ENCODE measurements around the gene SLX9.
"Not testable (repeated sequence)": the region's sequence is repeated elsewhere in the genome, so short reads cannot be mapped to it uniquely, and the experiment has no call there.

The SLX9 gene

GRCh38 chr21:45019887-45020537, 80.2 kb downstream of the SLX9 start:
- no peak for DNase-seq (ENCODE audit: extremely low spot score)
- CTCF ChIA-PET: no interaction called here
- POLR2A ChIA-PET: no interaction called here
- no peak for TF ChIP-seq HDGF (IDR thresholded peaks at IDR 0.05; ENCODE audit: borderline replicate concordance)
- TF ChIP-seq PKNOX1 (IDR thresholded peaks at IDR 0.05): no peak
- no peak for TF ChIP-seq FOXK2 (IDR thresholded peaks at IDR 0.05)
- TF ChIP-seq ELF4 (IDR thresholded peaks at IDR 0.05): no peak
- no peak for TF ChIP-seq FOXA1 (IDR thresholded peaks at IDR 0.05)
- no peak for TF ChIP-seq SUZ12 (IDR thresholded peaks at IDR 0.05)
- TF ChIP-seq ARNT (IDR thresholded peaks at IDR 0.05): no peak
- no peak for TF ChIP-seq TARDBP (IDR thresholded peaks at IDR 0.05)

GRCh38 chr21:45020629-45021427, 81.0 kb downstream of the SLX9 start:
- POLR2A ChIA-PET: no interaction called here
- CTCF ChIA-PET: no interaction called here
- DNase-seq (ENCODE audit: extremely low spot score): no peak

GRCh38 chr21:45021428-45022347, 81.9 kb downstream of the SLX9 start:
- ChIA-PET POLR2A (no interaction called here), CTCF (no interaction called here)
- DNase-seq (ENCODE audit: extremely low spot score): no peak
- TF ChIP-seq HDGF (IDR thresholded peaks at IDR 0.05; ENCODE audit: borderline replicate concordance) (no peak), L3MBTL2 (conservative IDR thresholded peaks at IDR 0.05) (no peak), CTBP1 (IDR thresholded peaks at IDR 0.05; ENCODE audit: borderline replicate concordance) (no peak), NFRKB (IDR thresholded peaks at IDR 0.05) (no peak), ARNT (IDR thresholded peaks at IDR 0.05) (no peak), BHLHE40 (IDR thresholded peaks at IDR 0.05; ENCODE audit: borderline replicate concordance) (no peak), LEF1 (IDR thresholded peaks at IDR 0.05; ENCODE audit: borderline replicate concordance) (no peak), ZNF384 (IDR thresholded peaks at IDR 0.05) (no peak), SP1 (IDR thresholded peaks at IDR 0.05) (no peak), FOXM1 (IDR thresholded peaks at IDR 0.05; ENCODE audit: borderline replicate concordance) (no peak), FOXA1 (IDR thresholded peaks at IDR 0.05) (no peak)

More at GRCh38 chr21:45020629-45021427, 81.0 kb downstream of the SLX9 start:
- TF ChIP-seq FOXA1 (IDR thresholded peaks at IDR 0.05) (no peak), BHLHE40 (IDR thresholded peaks at IDR 0.05; ENCODE audit: borderline replicate concordance) (no peak), CTBP1 (IDR thresholded peaks at IDR 0.05; ENCODE audit: borderline replicate concordance) (no peak), HDGF (IDR thresholded peaks at IDR 0.05; ENCODE audit: borderline replicate concordance) (no peak), SUZ12 (IDR thresholded peaks at IDR 0.05) (no peak), ZNF384 (IDR thresholded peaks at IDR 0.05) (no peak), NFRKB (IDR thresholded peaks at IDR 0.05) (no peak), ELF4 (IDR thresholded peaks at IDR 0.05) (no peak), PKNOX1 (IDR thresholded peaks at IDR 0.05) (no peak), FOXK2 (IDR thresholded peaks at IDR 0.05) (no peak), TARDBP (IDR thresholded peaks at IDR 0.05) (no peak), SP1 (IDR thresholded peaks at IDR 0.05) (no peak), L3MBTL2 (conservative IDR thresholded peaks at IDR 0.05) (no peak), LEF1 (IDR thresholded peaks at IDR 0.05; ENCODE audit: borderline replicate concordance) (no peak), ARNT (IDR thresholded peaks at IDR 0.05) (no peak), FOXM1 (IDR thresholded peaks at IDR 0.05; ENCODE audit: borderline replicate concordance) (no peak)

- ChIA-PET CTCF (no interaction called here), POLR2A (no interaction called here)
- no peak for TF ChIP-seq TARDBP (IDR thresholded peaks at IDR 0.05)
- TF ChIP-seq SP1 (IDR thresholded peaks at IDR 0.05): no peak
- TF ChIP-seq BHLHE40 (IDR thresholded peaks at IDR 0.05; ENCODE audit: borderline replicate concordance): no peak
- no peak for TF ChIP-seq SUZ12 (IDR thresholded peaks at IDR 0.05)
- TF ChIP-seq L3MBTL2 (conservative IDR thresholded peaks at IDR 0.05): no peak
- TF ChIP-seq HDGF (IDR thresholded peaks at IDR 0.05; ENCODE audit: borderline replicate concordance): no peak
- no peak for TF ChIP-seq LEF1 (IDR thresholded peaks at IDR 0.05; ENCODE audit: borderline replicate concordance)
- TF ChIP-seq ZNF384 (IDR thresholded peaks at IDR 0.05): no peak
- TF ChIP-seq NFRKB (IDR thresholded peaks at IDR 0.05): no peak
- TF ChIP-seq ARNT (IDR thresholded peaks at IDR 0.05): no peak
- no peak for TF ChIP-seq ELF4 (IDR thresholded peaks at IDR 0.05)
- no peak for TF ChIP-seq FOXK2 (IDR thresholded peaks at IDR 0.05)
- no peak for TF ChIP-seq CTBP1 (IDR thresholded peaks at IDR 0.05; ENCODE audit: borderline replicate concordance)
- TF ChIP-seq FOXA1 (IDR thresholded peaks at IDR 0.05): no peak
- no peak for TF ChIP-seq FOXM1 (IDR thresholded peaks at IDR 0.05; ENCODE audit: borderline replicate concordance)
- TF ChIP-seq PKNOX1 (IDR thresholded peaks at IDR 0.05): no peak
- no peak for DNase-seq (ENCODE audit: extremely low spot score)
Measured at GRCh38 chr21:45022348-45022675, 82.5 kb downstream of the SLX9 start.

- ChIA-PET CTCF (no interaction called here), POLR2A (no interaction called here)
- no peak for DNase-seq (ENCODE audit: extremely low spot score)
- no peak for TF ChIP-seq ELF4 (IDR thresholded peaks at IDR 0.05)
Measured at GRCh38 chr21:45022736-45023135, 82.9 kb downstream of the SLX9 start.

GRCh38 chr21:45024516-45024915, 84.7 kb downstream of the SLX9 start:
- CTCF ChIA-PET; DNase-seq (ENCODE audit: extremely low spot score); POLR2A ChIA-PET: not testable (repeated sequence)
